IMR-90 (cell line): ENCODE data around the gene CCDC134. TPM values are rescaled to one million over a fixed set of nuclear protein-coding genes. Genes with fewer than 3 reads are reported as not detected.

Experiments
- ATAC-seq: fragments of 200-7000 bp; cut with Tn5 transposase; 2 replicates; pipeline ENCODE4 v1.9.1; 2020; ENCODE audit warnings: low read depth, mild to moderate bottlenecking, moderate library complexity
- BruUV-seq: library from RNA; stranded (reverse); fragments of 400-500 nt; replicated peaks from 2 replicates; lab custom pipeline; 2021; lab: Mats Ljungman, UMichigan
- CTCF ChIA-PET: fragments of 300-600 bp; formaldehyde crosslinking; extraction: SDS; loops from one replicate; lab custom pipeline; 2021; ENCODE audit warnings: antibody characterized with exemption; lab: Yijun Ruan, JAX
- POLR2A ChIA-PET: fragments of 300-600 bp; sonication (Branson Sonifier 250); formaldehyde crosslinking; loops from one replicate; lab custom pipeline; 2022; ENCODE audit warnings: antibody characterized with exemption; ENCODE audit not compliant: unreplicated experiment; lab: Charles Lee
- DNase-seq: peaks from one replicate; pipeline ENCODE4 v3.0.0; 2013
- H2AFZ ChIP-seq: replicated peaks from 2 replicates; pipeline ENCODE3; 2013; ENCODE audit warnings: low read length, mild to moderate bottlenecking; ENCODE audit not compliant: poor library complexity
- H2AK5ac ChIP-seq: 2 replicates; pipeline ENCODE4 v1.6.1; 2013; ENCODE audit warnings: low read depth, low read length, inconsistent platforms
- H2AK9ac ChIP-seq: replicated peaks from 2 replicates; pipeline ENCODE3; 2013; ENCODE audit warnings: mild to moderate bottlenecking, low read depth, low read length, moderate library complexity; ENCODE audit not compliant: poor library complexity
- H2BK120ac ChIP-seq: 2 replicates; pipeline ENCODE4 v1.6.1; 2013; ENCODE audit warnings: low read depth, low read length, inconsistent platforms
- H2BK15ac ChIP-seq: 3 replicates; pipeline ENCODE4 v1.6.1; 2013; ENCODE audit warnings: low read depth, low read length, inconsistent platforms
- H2BK20ac ChIP-seq: 2 replicates; pipeline ENCODE4 v1.6.1; 2013; ENCODE audit warnings: low read depth, mild to moderate bottlenecking, inconsistent platforms, low read length, moderate library complexity
- H2BK5ac ChIP-seq: 2 replicates; pipeline ENCODE4 v1.6.1; 2013; ENCODE audit warnings: mild to moderate bottlenecking, low read depth, low read length, inconsistent platforms; ENCODE audit not compliant: poor library complexity, severe bottlenecking
- H3K14ac ChIP-seq: replicated peaks from 2 replicates; pipeline ENCODE4 v1.6.1; 2013; ENCODE audit warnings: low read depth, low read length, inconsistent platforms
- H3K18ac ChIP-seq: 2 replicates; pipeline ENCODE4 v1.6.1; 2013; ENCODE audit warnings: low read depth, low read length, control low read depth
- H3K23ac ChIP-seq: 2 replicates; pipeline ENCODE4 v1.6.1; 2013; ENCODE audit warnings: low read depth, low read length, inconsistent platforms
- H3K27ac ChIP-seq: 2 replicates; pipeline ENCODE4 v1.5.1; 2013; ENCODE audit warnings: mild to moderate bottlenecking, control low read depth, low read length; ENCODE audit not compliant: insufficient read depth
- H3K27me3 ChIP-seq: 2 replicates; pipeline ENCODE4 v1.6.1; 2013; ENCODE audit warnings: low read length; ENCODE audit not compliant: control insufficient read depth, insufficient read depth
- H3K36me3 ChIP-seq: 2 replicates; pipeline ENCODE4 v1.6.1; 2013; ENCODE audit warnings: low read length, mixed read lengths; ENCODE audit not compliant: control insufficient read depth, insufficient read depth
- H3K4ac ChIP-seq: 2 replicates; pipeline ENCODE4 v1.6.1; 2013; ENCODE audit warnings: low read depth, low read length, inconsistent platforms
- H3K4me1 ChIP-seq: 2 replicates; pipeline ENCODE4 v1.6.1; 2013; ENCODE audit warnings: low read length, mixed read lengths; ENCODE audit not compliant: control insufficient read depth, insufficient read depth
- H3K4me2 ChIP-seq: 2 replicates; pipeline ENCODE4 v1.6.1; 2013; ENCODE audit warnings: low read depth, mild to moderate bottlenecking, control low read depth, low read length, moderate library complexity
- H3K4me3 ChIP-seq: 2 replicates; pipeline ENCODE4 v1.5.1; 2013; ENCODE audit warnings: low read depth, mild to moderate bottlenecking, control low read depth, low read length, moderate library complexity; ENCODE audit not compliant: insufficient read depth
- H3K56ac ChIP-seq: 2 replicates; pipeline ENCODE4 v1.6.1; 2013; ENCODE audit warnings: low read length, inconsistent platforms; ENCODE audit not compliant: insufficient read depth; ENCODE audit errors: extremely low read depth
- H3K79me1 ChIP-seq, 2 experiments: 2 replicates each; pipeline ENCODE4 v1.6.1; 2013; ENCODE audit warnings: low read length in 2 of 2, inconsistent platforms in 1 of 2, low read depth in 1 of 2
- H3K9ac ChIP-seq: 2 replicates; pipeline ENCODE4 v1.6.1; 2013; ENCODE audit warnings: low read depth, low read length, control low read depth
- H3K9me1 ChIP-seq: 2 replicates; pipeline ENCODE4 v1.6.1; 2013; ENCODE audit warnings: low read length, inconsistent platforms; ENCODE audit not compliant: insufficient read depth
- H3K9me3 ChIP-seq: 2 replicates; pipeline ENCODE4 v1.6.1; 2013; ENCODE audit warnings: low read length; ENCODE audit not compliant: control insufficient read depth, insufficient read depth
- H4K20me1 ChIP-seq: 2 replicates; pipeline ENCODE4 v1.6.1; 2013; ENCODE audit warnings: low read length, inconsistent platforms; ENCODE audit not compliant: insufficient read depth
- H4K5ac ChIP-seq: 2 replicates; pipeline ENCODE4 v1.6.1; 2013; ENCODE audit warnings: mild to moderate bottlenecking, low read depth, low read length, control low read depth
- H4K8ac ChIP-seq, 2 experiments: 2 replicates each; pipeline ENCODE4 v1.6.1; 2013; ENCODE audit warnings: low read depth in 2 of 2, low read length in 2 of 2, control low read depth in 1 of 2, inconsistent platforms in 1 of 2
- H4K91ac ChIP-seq: 2 replicates; pipeline ENCODE4 v1.6.1; 2013; ENCODE audit warnings: low read depth, low read length, inconsistent platforms; ENCODE audit not compliant: insufficient read depth
- BHLHE40 ChIP-seq: fragments of 150-350 bp; IDR thresholded peaks from 2 replicates; pipeline ENCODE4 v1.6.1; 2016; ENCODE audit warnings: mild to moderate bottlenecking, low read depth, low read length
- CHD1 ChIP-seq: IDR thresholded peaks from 2 replicates; pipeline ENCODE4 v1.6.1; 2012; ENCODE audit warnings: low read depth, low read length, improper control_type of control experiment
- CTCF ChIP-seq: conservative IDR thresholded peaks from 2 replicates; pipeline ENCODE4 v1.5.1; 2012; ENCODE audit warnings: mild to moderate bottlenecking, low read depth, low read length, improper control_type of control experiment
- ELK1 ChIP-seq: fragments of 150-350 bp; IDR thresholded peaks from 2 replicates; pipeline ENCODE4 v1.6.1; 2016; ENCODE audit warnings: low read depth, mild to moderate bottlenecking, low read length, moderate library complexity, borderline replicate concordance
- FOS ChIP-seq: fragments of 150-350 bp; IDR thresholded peaks from 2 replicates; pipeline ENCODE4 v1.6.1; 2016; ENCODE audit warnings: low read depth, low read length
- MAFK ChIP-seq: IDR thresholded peaks from 2 replicates; pipeline ENCODE4 v1.6.1; 2012; ENCODE audit warnings: low read depth, low read length, improper control_type of control experiment
- NFE2L2 ChIP-seq: fragments of 150-350 bp; IDR thresholded peaks from 2 replicates; pipeline ENCODE4 v1.6.1; 2016; ENCODE audit warnings: low read depth, mild to moderate bottlenecking, low read length
- POLR2A ChIP-seq: IDR thresholded peaks from 2 replicates; pipeline ENCODE4 v1.6.1; 2012; ENCODE audit warnings: mild to moderate bottlenecking, low read depth, low read length
- RAD21 ChIP-seq: IDR thresholded peaks from 2 replicates; pipeline ENCODE4 v1.6.1; 2012; ENCODE audit warnings: low read length, improper control_type of control experiment
- SMC3 ChIP-seq: fragments of 150-350 bp; IDR thresholded peaks from 2 replicates; pipeline ENCODE4 v1.6.1; 2016; ENCODE audit warnings: low read depth, mild to moderate bottlenecking, antibody characterized with exemption, low read length, moderate library complexity
- WGBS, 2 experiments: methylation state at CpG; one replicate each; pipeline versions ENCODE4 v1.1.5 to v1.1.7; 2013; ENCODE audit warnings: missing lambda C conversion rate in 2 of 2; ENCODE audit not compliant: insufficient read length in 1 of 2; ENCODE audit errors: extremely low coverage in 2 of 2; 5-methylcytosine and 5-hydroxymethylcytosine counted together
- dilution Hi-C: fragments of 300-500 bp; cut with HindIII; formaldehyde crosslinking; loops from one replicate; pipeline ENCODE4 v1.14.3; 2018; ENCODE audit warnings: low sequenced_read_pairs; ENCODE audit not compliant: unreplicated experiment
- in situ Hi-C: fragments of 300-500 bp; cut with MboI; formaldehyde crosslinking; loops from 3 replicates; pipeline ENCODE4 v1.14.3; 2019; ENCODE audit warnings: low sequenced_read_pairs, inconsistent platforms, mixed read lengths
- intact Hi-C: fragments of 100-400 bp; cut with micrococcal nuclease; formaldehyde crosslinking; loops from 2 replicates; pipeline ENCODE4 v1.10.0; 2022
- polyA plus RNA-seq, 3 experiments: library from polyadenylated mRNA; depleted of rRNA; stranded (reverse); fragments of >200 nt; gene quantifications; 2 replicates each; pipeline ENCODE4 v1.2.3, GENCODE V29; 2012; ENCODE audit warnings: low replicate concordance in 1 of 3
- total RNA-seq: library from RNA; depleted of rRNA; stranded (reverse); fragments of >200 nt; gene quantifications from 2 replicates; pipeline ENCODE4 v1.2.3, GENCODE V29; 2012

Gene CCDC134
- total and polyA plus RNA-seq, 2 of the 4 experiments (the other 2 are of a cell fraction): 5.1 to 7.0 TPM

GRCh38 chr22:41827671-41828070 is 27.2 kb downstream of the CCDC134 start:
- H2BK5ac ChIP-seq: no peak overlapping the region
- no peak overlapping the region for H2AFZ ChIP-seq
- no peak overlapping the region for H3K56ac ChIP-seq
- intact Hi-C loops (no loop called here), dilution Hi-C loops (no loop called here), in situ Hi-C loops (no loop called here)
- H4K20me1 ChIP-seq: no peaks in the 10 kb centered on the region
- H2AK9ac ChIP-seq: no peak overlapping the region
- no peak overlapping the region for H2BK15ac ChIP-seq
- H3K9me1 ChIP-seq: no peaks in the 10 kb centered on the region; the same call in 1 of the 2 replicates
- no peak overlapping the region for H4K91ac ChIP-seq
- TF ChIP-seq RAD21 (no peak), ELK1 (no peak), MAFK (no peak), SMC3 (no peak), POLR2A (no peak), BHLHE40 (no peak), CHD1 (no peak), NFE2L2 (no peak), CTCF (no peak), FOS (no peak)
- H2BK120ac ChIP-seq: no peak overlapping the region
- H4K5ac ChIP-seq: no peak overlapping the region
- peaks cover 18% of the 10 kb centered on the region for H3K4me1 ChIP-seq
- H3K9ac ChIP-seq: no peak overlapping the region
- DNase-seq (no peak), ATAC-seq (no peak)
- no peak overlapping the region for H3K4ac ChIP-seq
- BruUV-seq: no TSS peak
- no peak overlapping the region for H3K4me3 ChIP-seq
- H3K14ac ChIP-seq: no peak overlapping the region
- H2BK20ac ChIP-seq: no peak overlapping the region
- ChIA-PET POLR2A (interaction anchor here (0.6 kb wide), 1 partner anchor 12 kb away, joined by 3 read pairs; no protein-coding TSS in a partner anchor), CTCF (interaction anchor here (1.2 kb wide), 1 partner anchor 130 kb away, joined by 3 read pairs; no protein-coding TSS in a partner anchor)
- no peak overlapping the region for H2AK5ac ChIP-seq
- no peak overlapping the region for H4K8ac ChIP-seq
- H3K36me3 ChIP-seq: no peaks in the 10 kb centered on the region
- H3K79me1 ChIP-seq: peaks cover 0 to 6% of the 10 kb centered on the region in 2 experiments; a peak in 1 of 4 replicates
- H3K9me3 ChIP-seq: no peaks in the 10 kb centered on the region
- no peak overlapping the region for H3K4me2 ChIP-seq
- no peak overlapping the region for H3K23ac ChIP-seq
- no peaks in the 10 kb centered on the region for H3K27me3 ChIP-seq
- WGBS, 2 experiments: 70% methylated on average over 2 of the region's 6 CpGs; no CpG with 5 or more reads in 1 of the 2 experiments
- H3K27ac ChIP-seq: no peak overlapping the region
- H3K18ac ChIP-seq: no peak overlapping the region
